ENCODE data around the gene SLC22A14. TPM values are rescaled to one million over a fixed set of nuclear protein-coding genes. Genes with fewer than 3 reads are reported as not detected.
A peak's percentile ranks its signal among the peaks of the same experiment; 100 is the strongest.
"Not testable (repeated sequence)": the region's sequence is repeated elsewhere in the genome, so short reads cannot be mapped to it uniquely, and the experiment has no call there.

Gene SLC22A14
- total and polyA plus RNA-seq, 2 donors from 2014 or later: 0.19 to 0.75 TPM

- Histone ChIP-seq H3K4me3 (ENCODE audit: low read length in 3 of 3) (no peak overlapping the region), H3K4me1 (ENCODE audit: control insufficient read depth in 2 of 3, insufficient read depth in 2 of 3, low read depth in 1 of 3, low read length in 3 of 3) (no peaks in the 10 kb centered on the region), H3K9me3 (ENCODE audit: control insufficient read depth in 2 of 3, insufficient read depth in 1 of 3, low read length in 3 of 3) (peaks cover 0 to 9% (median 0%) of the 10 kb centered on the region in 3 donors), H3K9ac (ENCODE audit: low read length in 3 of 3) (no peak overlapping the region), H3K36me3 (ENCODE audit: control insufficient read depth in 2 of 3, insufficient read depth in 3 of 3, low read length in 3 of 3) (peaks cover 0 to 13% (median 12%) of the 10 kb centered on the region in 3 donors), H3K27ac (ENCODE audit: low read depth in 2 of 2, low read length in 2 of 2) (no peak overlapping the region), H3K27me3 (ENCODE audit: control insufficient read depth, insufficient read depth, low read length) (no peaks in the 10 kb centered on the region)
- intact Hi-C loops (cut with DNase I): no loop called here
- DNase-seq (no peak), FAIRE-seq (no peak)
- TF ChIP-seq CTCF (IDR thresholded peaks at IDR 0.05; ENCODE audit: borderline replicate concordance, extremely low read depth, insufficient read depth): no peak
Observed at GRCh38 chr3:38238416-38239008, 43.6 kb upstream of the SLC22A14 start.

GRCh38 chr3:38242812-38243211 lies 39.3 kb upstream of the SLC22A14 start:
- H3K9ac ChIP-seq (ENCODE audit: low read length in 3 of 3); H3K27ac ChIP-seq (ENCODE audit: low read depth in 2 of 2, low read length in 2 of 2); H3K4me3 ChIP-seq (ENCODE audit: low read length in 3 of 3); H3K9me3 ChIP-seq (ENCODE audit: control insufficient read depth in 2 of 3, insufficient read depth in 1 of 3, low read length in 3 of 3); H3K27me3 ChIP-seq (ENCODE audit: control insufficient read depth, insufficient read depth, low read length); intact Hi-C loops (cut with DNase I); H3K36me3 ChIP-seq (ENCODE audit: control insufficient read depth in 2 of 3, insufficient read depth in 3 of 3, low read length in 3 of 3); DNase-seq; H3K4me1 ChIP-seq (ENCODE audit: control insufficient read depth in 2 of 3, insufficient read depth in 2 of 3, low read depth in 1 of 3, low read length in 3 of 3); FAIRE-seq: not testable (repeated sequence)

GRCh38 chr3:38245930-38246329 lies 36.2 kb upstream of the SLC22A14 start:
- no peak for TF ChIP-seq CTCF (IDR thresholded peaks at IDR 0.05; ENCODE audit: borderline replicate concordance, extremely low read depth, insufficient read depth)
- no peak overlapping the region for H3K4me3 ChIP-seq (ENCODE audit: low read length in 3 of 3)
- no peak overlapping the region for H3K9ac ChIP-seq (ENCODE audit: low read length in 3 of 3)
- H3K9me3 ChIP-seq (ENCODE audit: control insufficient read depth in 2 of 3, insufficient read depth in 1 of 3, low read length in 3 of 3): no peaks in the 10 kb centered on the region
- peaks cover 3 to 13% (median 8%) of the 10 kb centered on the region in 3 donors for H3K36me3 ChIP-seq (ENCODE audit: control insufficient read depth in 2 of 3, insufficient read depth in 3 of 3, low read length in 3 of 3)
- intact Hi-C loops (cut with DNase I): no loop called here
- H3K27ac ChIP-seq (ENCODE audit: low read depth in 2 of 2, low read length in 2 of 2): no peak overlapping the region
- peaks cover 0 to 10% (median 0%) of the 10 kb centered on the region in 3 donors for H3K4me1 ChIP-seq (ENCODE audit: control insufficient read depth in 2 of 3, insufficient read depth in 2 of 3, low read depth in 1 of 3, low read length in 3 of 3)
- FAIRE-seq (no peak), DNase-seq (no peak)
- H3K27me3 ChIP-seq (ENCODE audit: control insufficient read depth, insufficient read depth, low read length): no peaks in the 10 kb centered on the region

- peak; percentile 45 for TF ChIP-seq CTCF (IDR thresholded peaks at IDR 0.05; ENCODE audit: borderline replicate concordance, extremely low read depth, insufficient read depth)
- H3K27me3 ChIP-seq (ENCODE audit: control insufficient read depth, insufficient read depth, low read length): no peaks in the 10 kb centered on the region
- H3K27ac ChIP-seq (ENCODE audit: low read depth in 2 of 2, low read length in 2 of 2): no peak overlapping the region
- no peaks in the 10 kb centered on the region for H3K9me3 ChIP-seq (ENCODE audit: control insufficient read depth in 2 of 3, insufficient read depth in 1 of 3, low read length in 3 of 3)
- intact Hi-C loops (cut with DNase I): no loop called here
- FAIRE-seq (peak; percentile 70), DNase-seq (peak in 1 of 5 donors; percentile 31)
- H3K36me3 ChIP-seq (ENCODE audit: control insufficient read depth in 2 of 3, insufficient read depth in 3 of 3, low read length in 3 of 3): peaks cover 3 to 19% (median 14%) of the 10 kb centered on the region in 3 donors
- H3K9ac ChIP-seq (ENCODE audit: low read length in 3 of 3): no peak overlapping the region
- H3K4me3 ChIP-seq (ENCODE audit: low read length in 3 of 3): no peak overlapping the region
- H3K4me1 ChIP-seq (ENCODE audit: control insufficient read depth in 2 of 3, insufficient read depth in 2 of 3, low read depth in 1 of 3, low read length in 3 of 3): peaks cover 0 to 10% (median 0%) of the 10 kb centered on the region in 3 donors
Observed at GRCh38 chr3:38247366-38248035, 34.6 kb upstream of the SLC22A14 start.

Data from kidney (tissue), 14 donors.